COLO668 (cell line): ENCODE measurements around the gene KAZN.

ENCODE experiments used
- DNase-seq: peaks from one replicate; lab custom pipeline; 2025; ENCODE audit not compliant: unreplicated experiment; lab: John Stamatoyannopoulos, UW

The KAZN gene

GRCh38 chr1:14993414-14993813 lies 394.9 kb downstream of the KAZN start:
- no peak for DNase-seq

- DNase-seq, result no peak
Measured at GRCh38 chr1:14994148-14994547, 395.7 kb downstream of the KAZN start.

DNA sequence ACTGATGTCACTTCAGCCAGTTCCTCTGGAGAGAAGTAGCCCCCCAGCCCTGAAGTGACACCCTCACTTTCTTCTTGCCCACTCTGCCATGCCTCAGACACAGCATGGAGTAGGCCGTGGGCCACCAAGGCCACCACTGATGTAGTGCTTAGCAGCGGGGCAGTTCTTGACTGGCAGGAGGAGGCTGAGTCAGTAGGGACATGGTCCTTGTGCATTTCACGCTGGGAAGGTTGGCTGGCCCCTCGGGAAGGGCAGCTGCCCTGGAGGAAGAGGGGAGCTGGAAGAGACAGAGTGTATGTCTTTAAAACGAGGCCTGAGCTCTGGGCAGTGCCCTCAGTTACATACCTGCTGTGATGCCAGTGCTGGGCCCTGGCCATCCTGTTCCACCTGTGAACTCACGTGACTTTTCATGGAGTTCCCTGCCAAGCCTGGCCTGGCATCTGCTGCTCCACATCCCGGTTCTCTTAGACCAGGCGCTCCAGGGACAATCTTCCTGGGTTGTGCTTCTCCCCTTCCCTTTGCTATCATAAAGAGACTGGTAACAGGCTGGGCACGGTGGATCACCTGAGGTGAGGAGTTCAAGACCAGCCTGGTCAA lies 396.5 kb downstream of the KAZN start:
- no peak for DNase-seq

- no peak for DNase-seq
Measured at GRCh38 chr1:14996133-14997050, 397.9 kb downstream of the KAZN start.

DNA sequence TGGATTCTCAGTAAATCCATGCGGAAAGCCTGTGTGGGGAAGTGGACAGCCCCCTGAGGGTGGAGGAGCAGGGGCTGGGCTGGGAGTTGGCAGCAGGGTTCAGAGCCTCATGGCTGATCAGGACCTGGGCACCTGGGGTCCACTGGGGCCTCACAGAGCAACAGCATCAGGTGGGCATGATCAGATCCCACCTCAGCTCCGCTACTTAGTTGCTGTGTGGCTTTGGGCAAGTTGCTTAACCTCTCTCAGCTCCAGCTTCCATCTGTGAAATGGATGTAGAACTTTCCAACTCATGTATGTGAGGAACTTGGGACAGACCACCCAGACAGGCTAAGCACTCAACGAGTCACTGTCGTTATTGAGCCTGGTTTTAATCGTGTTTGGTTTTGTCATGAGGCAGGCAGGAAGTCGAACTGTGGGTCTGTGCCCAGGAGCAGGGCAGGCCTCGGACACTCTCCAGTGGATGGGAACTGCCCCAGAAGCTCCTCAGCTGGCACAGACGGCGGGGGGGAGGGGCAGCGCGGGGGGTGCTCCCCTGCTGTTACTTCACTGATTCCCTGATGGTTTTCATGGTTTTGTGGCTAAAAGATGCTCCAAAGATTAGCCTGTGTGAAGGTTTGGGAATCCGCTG lies 399.3 kb downstream of the KAZN start:
- no peak for DNase-seq

GRCh38 chr1:14999441-14999840 lies 401.0 kb downstream of the KAZN start:
- no peak for DNase-seq

DNA sequence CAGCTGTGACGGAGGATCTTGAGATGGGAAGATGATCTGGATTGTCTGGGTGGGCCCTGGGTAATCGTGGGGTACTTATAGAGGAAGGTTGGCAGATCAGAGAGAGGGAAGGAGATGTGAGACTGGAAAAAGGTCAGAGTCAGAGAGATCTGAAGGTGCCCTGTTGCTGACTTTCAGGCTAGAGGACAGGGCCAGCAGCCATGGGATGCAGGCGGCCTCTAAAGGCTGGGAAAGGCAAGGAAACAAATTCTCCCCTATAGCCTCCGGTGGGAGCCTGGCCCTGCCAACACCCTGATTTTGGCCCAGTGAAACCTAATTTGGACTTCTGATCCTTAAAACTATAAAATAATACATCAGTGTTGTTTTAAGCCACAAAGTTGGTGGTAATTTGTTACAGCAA lies 401.5 kb downstream of the KAZN start:
- no peak for DNase-seq

DNA sequence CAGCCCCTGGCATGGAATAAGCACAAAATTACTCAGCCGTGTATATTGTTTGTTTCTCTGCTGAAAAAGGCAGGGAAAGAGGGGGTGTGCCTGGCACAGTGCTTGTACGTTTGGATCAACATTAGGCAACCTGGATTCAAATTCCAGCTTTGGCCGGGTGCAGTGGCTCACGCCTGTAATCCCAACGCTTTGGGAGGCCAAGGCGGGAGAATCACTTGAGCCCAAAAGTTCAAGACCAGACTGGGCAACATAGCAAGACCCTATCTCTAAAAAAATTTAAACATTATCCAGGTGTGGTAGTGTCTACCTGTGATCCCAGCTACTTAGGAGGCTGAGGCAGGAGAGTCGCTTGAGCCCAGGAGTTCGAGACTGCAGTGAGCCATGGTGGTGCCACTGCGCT lies 402.2 kb downstream of the KAZN start:
- DNase-seq, result no peak

GRCh38 chr1:15001317-15001915 lies 402.9 kb downstream of the KAZN start:
- DNase-seq, result no peak

DNA sequence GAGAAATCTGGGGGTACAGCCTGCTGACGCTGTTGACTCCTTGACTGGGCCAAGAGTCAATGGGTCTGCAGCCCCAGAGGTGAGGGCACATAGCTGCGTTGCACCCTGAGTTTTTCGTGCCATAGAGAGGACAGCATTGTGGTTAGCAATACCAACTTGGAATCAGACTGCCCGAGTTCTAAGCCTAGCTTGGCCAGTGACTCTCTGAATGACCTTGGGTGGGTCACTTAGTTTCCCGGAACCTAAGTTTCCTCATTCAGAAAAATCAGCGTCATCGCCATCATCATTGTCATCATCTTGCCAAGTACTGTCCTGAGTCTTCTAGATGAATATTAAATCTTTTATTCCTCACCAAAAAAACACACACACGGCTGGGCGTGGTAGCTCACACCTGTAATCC lies 403.8 kb downstream of the KAZN start:
- no peak for DNase-seq

- no peak for DNase-seq
Measured at GRCh38 chr1:15004396-15004795, 405.9 kb downstream of the KAZN start.

DNA sequence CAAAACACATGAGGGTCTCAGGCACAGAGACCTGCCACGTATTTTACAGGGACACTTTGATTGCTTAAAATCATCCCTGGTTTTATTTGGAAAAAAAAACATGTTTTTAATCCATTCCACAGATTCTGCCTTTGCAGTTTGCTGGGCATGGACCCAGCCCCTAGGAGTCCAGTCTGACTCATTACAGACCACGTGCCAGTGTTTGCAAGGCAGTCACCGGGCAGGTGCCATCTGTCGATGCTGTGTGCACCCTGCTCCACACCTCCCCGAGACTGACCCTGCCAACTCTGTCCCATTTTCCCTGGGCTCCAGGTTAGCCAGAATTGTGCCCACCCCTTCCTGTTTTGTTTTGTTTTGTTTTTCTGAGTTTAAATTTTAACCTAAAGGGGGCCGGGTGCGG lies 406.6 kb downstream of the KAZN start:
- DNase-seq, result no peak

- DNase-seq, result no peak
Measured at GRCh38 chr1:15007368-15007767, 408.9 kb downstream of the KAZN start.

DNA sequence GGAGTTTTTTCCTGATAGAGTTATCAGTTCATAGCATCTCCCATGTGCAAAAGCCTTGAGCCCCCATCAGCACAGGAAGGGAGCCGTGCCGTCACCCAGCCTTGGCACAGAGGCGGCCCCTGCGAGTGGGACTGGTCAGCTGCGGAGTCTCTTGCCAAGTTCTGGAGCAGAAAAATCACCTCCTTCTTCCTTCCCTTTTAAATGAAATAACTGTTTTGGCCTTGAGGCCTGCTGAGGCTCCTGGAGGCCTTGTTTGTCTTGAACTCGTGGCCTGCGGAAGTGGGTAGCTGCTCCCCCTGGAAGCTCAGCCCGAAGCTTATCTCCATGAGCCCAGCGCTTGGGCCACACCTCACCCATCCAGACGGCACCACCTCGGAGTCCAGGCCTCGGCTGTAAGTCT lies 409.4 kb downstream of the KAZN start:
- no peak for DNase-seq

GRCh38 chr1:15008783-15009729 lies 410.6 kb downstream of the KAZN start:
- no peak for DNase-seq

GRCh38 chr1:15011160-15011559 lies 412.7 kb downstream of the KAZN start:
- DNase-seq, result no peak

DNA sequence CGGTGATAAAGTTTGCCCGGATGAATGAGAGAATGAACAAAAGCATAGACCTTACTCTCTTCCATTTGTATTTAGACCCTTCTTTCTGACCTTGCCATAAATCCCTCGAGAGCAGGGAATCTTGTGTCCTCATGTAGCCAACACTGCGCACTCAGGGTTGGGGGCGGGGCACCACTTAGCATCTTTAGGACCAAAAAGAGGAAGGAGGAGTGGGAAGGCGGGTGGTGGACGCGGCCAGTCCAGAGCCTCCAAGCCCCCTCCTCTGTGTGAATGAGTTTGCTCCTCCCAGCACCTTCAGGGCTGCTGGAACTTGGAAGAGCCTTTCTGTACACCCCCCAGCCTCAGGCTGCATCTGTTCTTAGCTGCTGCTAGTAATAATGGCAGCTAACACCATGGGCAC lies 413.2 kb downstream of the KAZN start:
- no peak for DNase-seq

- no peak for DNase-seq
Measured at GRCh38 chr1:15012822-15013221, 414.3 kb downstream of the KAZN start.

- no peak for DNase-seq
Measured at GRCh38 chr1:15013767-15014166, 415.3 kb downstream of the KAZN start.

- no peak for DNase-seq
Measured at GRCh38 chr1:15014516-15014915, 416.0 kb downstream of the KAZN start.

DNA sequence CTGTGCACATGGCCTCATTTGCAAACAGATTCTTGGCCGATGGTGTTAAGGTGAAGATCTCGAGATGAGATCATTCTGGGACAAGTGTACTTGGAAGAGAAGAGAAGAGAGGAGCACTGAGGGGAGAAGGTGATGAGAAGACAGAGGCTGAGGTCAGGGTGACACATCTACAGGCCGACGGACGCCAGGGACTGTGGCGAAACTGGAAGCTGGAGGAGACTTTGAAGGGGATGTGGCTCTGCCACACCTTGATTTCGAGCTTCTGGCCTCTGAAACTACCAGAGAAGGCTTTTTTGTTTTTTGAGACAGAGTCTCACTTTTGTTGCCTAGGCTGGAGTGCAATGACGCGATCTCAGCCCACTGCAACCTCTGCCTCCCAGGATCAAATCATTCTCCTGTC lies 417.5 kb downstream of the KAZN start:
- no peak for DNase-seq
